SK-N-DZ (cell line): ENCODE data around the gene PRSS27.

Source experiments
- DNase-seq: peaks from one replicate; pipeline ENCODE4 v3.0.0-alpha.2; 2015; ENCODE audit warnings: low spot score

The PRSS27 gene

DNA sequence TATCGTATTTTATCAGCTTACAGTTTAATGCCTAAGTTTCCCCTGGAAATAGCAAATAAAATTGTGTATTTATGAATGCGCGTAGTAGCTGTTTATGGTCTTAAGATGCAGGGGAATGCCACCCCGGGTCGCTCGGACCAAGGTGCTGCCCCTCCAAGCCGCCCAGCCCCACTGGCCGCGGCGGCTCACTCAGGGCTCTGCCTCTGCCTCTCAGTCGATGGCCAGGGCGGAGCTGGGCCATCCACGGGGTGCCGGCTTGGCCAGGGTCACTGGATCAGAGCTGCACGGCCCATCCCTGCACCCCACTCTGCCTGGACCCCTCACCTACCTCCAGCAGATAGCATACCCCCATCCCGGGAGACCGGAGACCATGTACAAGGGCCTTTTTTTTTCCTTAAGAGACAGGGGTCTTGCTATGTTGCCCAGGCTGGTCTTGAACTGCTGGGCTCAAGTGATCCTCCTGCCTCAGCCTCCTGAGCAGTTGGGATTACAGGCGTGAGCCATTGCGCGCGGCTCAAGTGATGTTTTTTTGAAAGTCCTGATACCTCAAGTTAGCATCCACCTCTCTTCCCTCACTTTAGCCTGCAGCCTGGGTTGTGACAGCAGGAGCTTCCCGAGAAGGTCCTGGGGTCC lies 11.0 kb downstream of the PRSS27 start:
- DNase-seq = no peak

DNA sequence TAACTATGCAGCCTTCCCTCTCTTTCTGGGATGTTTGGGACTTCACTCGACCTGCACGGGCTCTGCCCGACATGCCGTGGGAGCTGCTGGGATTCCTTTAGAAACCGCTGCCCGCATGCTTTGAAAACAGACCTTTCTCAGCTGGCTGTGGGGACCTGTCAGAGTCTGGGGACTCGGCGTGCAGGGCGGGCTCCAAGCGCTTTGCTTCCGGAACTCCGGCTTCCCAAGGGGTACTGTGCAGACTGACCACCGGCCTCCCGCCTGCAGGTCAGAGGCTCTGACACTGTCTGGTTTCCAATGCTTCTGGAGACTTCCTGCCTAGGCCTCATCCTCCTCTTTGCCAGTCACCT lies 11.8 kb downstream of the PRSS27 start:
- DNase-seq = no peak

DNA sequence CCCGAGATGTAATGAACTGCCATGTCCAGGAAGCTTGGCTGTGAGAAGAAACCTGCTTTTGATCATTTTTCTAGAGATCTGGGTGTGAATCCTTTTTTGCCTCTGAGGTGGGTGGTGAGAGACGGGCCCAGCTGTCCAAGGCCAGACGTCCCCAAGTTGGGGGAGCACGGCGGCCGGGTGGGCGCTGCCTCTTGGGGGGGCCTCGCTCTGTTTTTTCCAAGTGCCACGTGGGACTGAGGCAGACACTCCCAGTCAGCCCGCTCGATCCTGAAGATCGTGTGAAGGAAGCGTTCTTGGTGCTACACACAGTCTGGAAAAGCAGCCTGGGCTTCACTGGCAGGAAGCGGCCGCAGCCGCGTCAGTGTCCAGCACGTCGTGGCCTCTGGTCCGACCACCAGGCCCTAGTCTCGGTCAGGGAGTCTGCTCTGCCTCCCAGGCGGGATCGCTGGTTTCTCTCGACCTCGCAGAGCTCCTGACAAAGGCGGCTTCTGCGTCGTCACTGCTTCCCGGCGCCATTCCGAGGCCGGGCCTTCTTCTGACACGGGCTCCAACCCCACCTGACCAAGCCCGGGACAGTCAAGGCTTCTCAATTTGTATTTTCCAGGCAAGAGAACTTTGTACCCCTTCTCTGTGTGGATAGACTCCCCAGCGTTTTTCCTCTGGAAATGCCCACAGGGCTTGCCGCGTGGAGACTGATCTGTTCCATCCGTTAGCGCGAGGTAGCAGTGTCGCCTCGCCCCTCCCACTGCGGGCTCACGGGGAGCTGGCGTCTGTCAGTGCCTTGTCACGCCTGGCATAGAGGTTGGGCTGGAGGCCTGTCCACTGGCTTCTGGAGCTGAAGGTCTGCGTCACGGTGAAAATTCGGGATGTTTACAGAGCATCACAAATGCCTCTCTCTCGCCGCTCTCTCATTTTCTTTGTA lies 12.4 kb downstream of the PRSS27 start:
- DNase-seq = no peak

DNA sequence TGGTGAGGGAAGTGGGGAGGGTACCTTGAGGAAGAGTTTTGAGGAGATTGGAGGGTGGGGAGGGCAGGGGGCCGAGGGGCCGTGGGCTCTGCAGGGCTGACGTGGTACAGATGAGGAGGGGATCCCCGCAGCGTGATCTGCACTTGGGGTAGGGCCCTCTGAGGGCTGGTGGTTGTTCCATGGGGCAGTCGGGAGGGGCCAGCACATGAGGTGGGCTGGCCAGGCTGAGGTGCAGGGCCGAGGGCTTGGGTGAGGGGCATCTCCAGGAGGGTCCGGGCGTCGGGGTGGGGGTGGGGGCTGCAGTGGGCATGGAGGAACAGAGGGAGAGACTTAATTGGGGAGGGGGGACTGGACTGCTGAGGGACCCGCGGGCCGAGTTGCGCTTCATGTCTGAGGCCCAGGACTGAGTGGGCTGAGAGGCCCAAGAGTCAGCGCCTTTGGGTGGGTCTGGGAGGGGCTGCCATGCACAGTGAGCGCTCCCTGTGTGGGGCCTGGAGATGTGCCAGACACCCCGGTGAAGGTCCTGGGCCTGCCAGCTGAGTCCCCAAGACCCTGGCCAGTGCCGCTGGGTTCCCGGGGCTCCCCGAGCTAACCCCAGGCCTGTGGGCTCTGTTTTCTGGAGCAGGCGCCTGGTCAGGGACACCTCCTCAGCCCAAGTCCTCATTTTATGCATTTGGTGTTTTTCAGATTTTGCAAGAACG lies 13.3 kb downstream of the PRSS27 start:
- no peak for DNase-seq

DNA sequence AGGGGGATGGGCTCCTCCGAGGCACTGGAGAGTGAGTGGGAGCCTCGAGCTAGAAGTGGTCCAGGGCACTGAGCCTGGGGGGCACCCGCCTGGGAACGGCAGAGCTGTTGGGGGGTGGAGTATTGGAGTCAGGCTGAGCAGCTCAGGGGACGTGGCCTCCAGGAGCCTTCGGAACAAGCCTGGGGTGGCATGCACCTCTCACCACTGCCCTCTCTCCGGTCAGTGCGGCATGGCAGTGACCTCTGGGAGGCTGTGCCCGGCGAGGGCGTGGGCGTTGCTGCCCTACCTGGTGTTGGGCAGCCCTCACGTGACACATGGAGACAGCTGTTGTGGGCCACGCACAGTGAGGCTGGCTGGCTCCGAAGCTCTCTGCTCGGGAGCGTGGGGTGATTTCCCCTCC lies 13.9 kb downstream of the PRSS27 start:
- no peak for DNase-seq

DNA sequence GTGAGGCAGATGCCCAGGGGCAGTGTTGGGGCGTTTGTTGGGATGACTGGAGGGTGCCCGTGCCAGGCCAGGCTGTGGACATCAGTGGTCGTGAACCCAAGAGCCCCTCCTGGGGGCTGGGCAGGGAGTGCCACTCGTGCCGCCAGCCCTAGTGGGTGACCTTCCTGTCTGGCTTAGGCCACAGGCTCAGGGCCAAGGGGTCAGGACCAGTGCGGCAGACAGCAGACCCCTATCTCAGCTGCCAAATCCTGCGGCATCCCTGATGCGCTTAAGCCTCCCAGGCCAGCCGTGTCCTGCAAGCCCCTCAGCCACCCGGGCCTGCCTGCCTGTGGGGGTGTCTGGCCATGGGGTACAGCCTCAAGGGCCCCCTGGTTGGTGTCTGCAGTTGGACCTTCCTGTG lies 14.7 kb downstream of the PRSS27 start:
- DNase-seq = no peak

DNA sequence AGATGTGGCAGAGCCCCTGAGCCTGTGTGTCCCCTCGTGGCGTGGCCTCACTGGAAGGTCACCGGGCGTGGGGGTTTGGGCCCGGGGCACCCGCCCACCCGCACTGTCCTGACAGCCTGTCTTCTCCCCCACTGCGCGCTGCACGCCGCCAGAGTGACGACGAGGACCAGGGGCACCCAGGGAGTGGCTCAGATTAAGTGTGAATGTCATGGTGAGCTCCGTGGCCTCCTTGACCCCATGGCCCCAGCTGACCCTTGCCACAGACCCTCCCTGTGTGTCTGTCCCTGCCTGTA lies 15.1 kb downstream of the PRSS27 start:
- DNase-seq = no peak

DNA sequence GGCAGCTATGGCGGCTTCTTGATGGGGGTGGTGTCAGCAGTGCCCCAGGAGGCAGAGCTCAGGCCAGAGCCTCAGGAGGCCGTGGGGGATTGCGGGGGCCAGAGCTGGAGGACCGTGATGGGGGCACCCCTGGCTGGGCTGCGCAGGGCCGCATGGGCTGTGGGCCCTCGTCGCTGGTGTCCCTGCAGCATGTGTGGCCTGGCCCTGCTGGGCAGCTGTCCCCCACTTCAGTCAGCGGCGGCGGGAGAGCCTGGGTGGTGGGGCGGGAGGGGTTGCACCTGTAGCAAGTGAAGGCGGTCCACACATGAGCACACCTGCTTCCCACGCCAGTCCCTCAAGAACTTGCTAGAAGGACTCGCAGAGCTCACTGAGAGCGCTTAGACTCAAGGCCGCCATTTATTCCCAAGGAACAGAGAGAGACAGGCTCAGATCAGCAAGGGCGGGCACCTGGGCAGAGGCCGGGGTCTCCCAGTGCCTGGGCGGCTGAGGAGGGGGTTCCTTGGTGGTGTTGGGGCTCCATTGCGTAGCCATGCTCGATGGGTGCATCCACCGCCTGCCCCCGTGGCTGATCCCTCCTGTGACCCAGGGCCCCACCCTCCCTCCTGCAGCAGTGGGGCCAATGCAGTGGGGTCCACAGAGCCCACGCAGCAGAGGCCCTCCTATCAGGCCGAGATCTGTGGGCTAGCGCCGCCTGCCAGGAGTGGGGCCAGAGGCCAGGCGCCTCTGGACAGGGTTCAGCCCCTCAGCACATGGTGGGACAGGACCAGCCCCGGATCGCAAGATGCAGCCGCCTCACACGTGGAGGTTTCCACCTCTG lies 15.7 kb downstream of the PRSS27 start:
- no peak for DNase-seq

DNA sequence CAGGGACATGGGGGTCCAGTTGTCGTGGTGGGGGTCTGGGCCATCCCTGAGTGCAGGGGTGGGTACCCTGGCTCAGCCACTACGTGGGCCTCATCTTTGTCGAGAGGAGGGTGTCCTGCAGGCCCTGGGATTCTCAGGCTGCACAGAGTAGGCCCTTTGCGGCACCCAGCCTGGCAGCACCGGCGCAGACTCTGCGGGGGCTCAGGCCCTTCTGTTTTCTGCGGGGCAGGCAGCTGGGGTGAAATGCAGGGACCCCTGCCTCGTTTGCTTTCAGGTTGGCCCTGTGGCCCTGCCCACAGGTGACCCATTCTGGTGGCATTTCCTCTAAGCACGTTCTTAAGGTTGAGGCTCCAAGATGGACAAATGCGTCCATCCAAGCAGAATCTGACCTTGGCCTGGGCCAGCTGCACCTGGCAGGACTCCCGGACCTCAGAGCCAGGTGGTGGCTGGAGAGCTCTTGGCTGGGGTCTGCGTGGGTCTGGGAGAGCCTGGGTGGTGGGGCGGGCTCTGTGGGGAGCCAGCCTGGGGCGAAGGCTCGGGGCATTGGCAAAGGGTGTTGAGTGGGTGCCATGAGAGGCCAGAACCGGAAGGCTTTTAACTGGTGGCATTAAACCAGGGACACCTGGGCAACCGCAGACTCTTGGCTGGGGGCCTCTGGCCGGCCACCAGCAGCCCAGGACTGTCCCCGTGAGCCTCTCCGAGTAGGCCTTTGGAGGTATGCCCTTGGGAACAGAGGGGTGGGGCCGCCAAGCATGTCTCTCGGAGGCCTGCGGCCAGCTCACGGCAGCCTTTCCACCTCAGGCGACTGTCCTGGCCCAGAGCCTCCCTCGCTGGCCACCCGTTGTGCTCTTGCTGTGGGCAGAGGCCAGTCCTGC lies 16.9 kb downstream of the PRSS27 start:
- DNase-seq = no peak

DNA sequence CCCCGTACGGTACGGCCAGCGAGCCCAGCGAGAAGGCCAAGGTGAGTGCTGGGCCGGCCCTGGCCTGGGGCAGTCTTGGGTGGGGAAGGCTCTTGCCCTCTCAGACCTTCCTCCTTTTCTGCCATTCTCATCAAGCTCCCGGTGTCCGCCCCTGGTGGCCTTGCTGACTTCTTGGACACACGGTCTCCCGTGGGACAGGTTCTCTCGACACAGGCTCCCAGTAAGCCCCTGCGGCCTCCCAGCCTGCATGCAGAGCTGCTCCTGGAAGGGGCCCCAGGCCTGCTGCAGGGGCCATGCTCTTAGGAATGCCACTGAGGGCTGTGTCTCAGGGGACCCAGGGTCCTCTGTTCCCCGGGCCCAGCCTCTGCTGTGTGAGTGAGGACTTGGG lies 17.6 kb downstream of the PRSS27 start:
- no peak for DNase-seq

DNA sequence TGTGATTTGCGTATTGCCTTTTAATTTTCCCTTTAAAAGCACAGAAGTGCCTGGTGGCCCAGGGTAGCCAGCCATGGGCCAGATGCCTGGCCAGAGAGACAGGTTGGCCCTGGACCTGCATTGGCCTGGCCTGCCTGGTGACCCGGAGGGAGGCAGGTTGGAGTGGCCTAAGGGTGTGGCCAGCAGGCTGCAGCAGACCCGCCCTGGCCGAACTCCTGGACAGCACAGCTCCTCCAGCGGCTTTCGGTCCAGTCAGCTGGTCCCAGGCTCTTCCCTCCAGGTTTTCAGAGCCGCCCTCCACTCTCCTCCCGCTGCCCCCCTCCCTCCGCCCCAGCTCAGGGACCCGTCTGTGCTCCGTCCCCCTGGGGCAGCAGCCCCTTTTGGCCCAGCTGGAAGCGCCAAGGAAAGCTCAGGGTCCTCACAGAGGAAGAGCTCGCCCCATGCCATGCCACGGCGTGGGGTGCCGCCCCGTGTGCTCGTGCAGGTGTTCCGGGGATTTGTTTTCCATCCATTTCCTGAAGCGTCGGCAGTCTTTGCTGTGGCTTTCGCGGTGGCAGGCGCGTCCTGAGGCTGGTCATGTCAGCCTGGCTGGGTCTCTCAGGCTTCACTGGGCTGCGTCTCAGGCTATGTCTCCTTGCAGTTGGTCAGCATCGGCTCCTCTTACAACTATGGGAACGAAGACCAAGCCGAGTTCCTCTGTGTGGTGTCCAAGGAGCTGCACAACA lies 18.1 kb downstream of the PRSS27 start:
- no peak for DNase-seq

DNA sequence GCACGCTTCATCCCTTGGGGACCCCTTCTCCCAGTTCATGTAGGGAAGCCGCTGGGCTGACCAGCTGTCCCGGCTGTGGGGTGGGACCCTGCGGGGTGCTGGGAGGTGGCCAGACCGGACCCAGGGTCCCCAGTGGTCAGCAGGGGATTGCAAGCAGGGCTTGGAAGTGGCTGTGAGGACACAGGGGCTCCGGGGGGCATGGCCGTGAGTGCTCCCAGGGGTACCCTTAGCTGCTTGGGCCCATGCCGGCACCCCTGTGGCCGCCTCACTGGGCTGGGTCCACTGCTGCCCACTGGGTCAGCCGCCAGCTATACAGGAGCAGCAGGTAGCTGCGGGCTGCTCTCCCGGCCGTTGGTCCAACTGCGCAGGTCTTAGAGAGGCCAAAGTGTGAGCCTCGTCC lies 18.8 kb downstream of the PRSS27 start:
- no peak for DNase-seq

DNA sequence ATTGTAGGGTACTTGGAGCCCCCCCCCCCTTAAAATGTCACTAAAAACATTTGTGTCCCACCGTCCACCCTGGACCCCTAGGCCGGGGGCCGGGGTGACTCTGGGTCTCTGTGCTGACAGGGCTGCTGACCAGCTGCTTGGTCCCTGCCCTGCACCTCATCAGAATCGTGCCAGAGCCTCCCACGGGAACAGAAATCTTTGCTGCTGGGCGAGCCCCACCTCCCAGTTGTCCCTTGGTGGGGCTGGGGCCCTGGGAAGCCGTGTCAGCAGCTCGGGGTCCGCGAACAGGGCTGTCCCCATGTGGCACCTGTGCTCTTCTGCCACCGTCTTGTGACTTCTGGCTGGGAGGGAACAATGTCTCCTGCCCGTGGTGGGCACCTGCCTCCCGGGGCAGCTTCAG lies 19.2 kb downstream of the PRSS27 start:
- DNase-seq = no peak

DNA sequence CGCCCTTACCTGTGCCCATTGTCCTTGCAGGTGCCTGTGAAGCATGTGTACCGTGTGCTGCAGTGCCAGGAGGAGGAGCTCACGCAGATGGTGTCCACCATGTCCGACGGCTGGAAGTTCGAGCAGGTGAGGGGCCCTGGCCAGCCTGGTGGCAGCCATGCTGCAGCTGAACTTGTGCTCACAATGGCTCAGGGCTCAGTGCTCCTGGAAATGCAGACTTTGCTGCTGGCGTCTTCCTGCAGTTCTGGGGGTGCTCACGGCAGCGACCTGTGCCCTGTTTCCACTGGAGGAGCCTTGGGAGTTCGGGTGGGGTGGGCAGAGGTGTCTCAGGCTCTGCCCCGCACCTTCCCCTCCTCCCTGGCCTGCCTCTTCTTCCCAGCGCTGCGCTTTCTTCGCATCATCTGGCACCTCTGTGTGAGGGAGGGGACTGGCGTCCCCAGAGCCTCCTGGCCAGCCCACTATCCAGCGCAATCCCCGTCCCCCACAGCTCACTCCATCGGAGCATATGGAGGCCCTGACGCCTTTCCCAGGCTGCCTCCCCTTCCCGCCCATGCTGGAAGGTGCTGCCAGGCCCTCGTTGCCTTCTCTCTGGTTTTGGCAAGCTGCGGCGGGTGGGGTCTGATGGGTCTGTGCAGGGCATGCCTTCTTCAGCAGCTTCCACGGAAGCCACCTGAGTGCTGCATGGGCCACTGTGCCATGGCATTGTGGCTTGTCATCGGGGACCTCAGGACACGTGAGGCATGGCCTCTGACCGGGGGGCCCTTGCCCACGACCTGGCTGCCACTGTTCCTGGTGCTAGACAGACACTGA lies 20.0 kb downstream of the PRSS27 start:
- no peak for DNase-seq

DNA sequence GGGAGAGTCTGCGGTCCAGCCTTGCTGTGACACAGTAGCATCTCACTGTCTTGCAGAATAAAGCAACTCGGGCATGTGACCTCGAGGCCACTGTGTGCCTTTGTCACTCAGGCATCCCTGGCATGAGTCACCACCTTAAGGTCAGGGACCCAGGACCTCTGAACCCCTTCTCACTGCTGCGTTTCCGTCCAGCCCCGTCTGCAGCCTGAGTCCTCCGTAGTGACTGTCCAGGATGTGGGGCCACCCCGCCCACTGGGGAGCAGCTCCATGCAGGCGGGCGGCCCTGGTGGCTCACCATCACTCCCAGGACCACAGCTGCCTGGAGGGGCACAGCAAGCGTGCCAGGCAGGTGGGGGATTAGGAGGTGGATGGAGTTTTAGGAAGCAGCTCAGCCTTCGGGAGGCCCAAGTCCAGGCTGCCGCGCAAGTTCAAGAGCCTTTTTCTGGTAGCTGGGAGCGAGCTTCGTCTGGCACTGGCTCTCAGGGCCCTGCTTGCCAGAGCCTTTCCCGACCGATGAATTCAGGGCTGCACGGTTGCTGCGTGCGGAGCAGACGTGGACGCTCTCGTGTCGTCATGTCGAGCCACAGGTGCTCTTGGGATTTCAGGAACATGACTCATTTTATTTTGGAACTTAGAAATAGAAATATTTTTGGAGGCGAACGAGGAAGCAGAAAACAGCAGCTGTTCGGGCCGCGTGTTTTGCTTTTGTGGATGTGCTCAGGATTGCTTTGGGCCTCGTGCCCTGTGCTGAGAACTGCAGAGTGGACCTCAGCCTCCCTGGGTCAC lies 20.9 kb downstream of the PRSS27 start:
- DNase-seq = no peak

DNA sequence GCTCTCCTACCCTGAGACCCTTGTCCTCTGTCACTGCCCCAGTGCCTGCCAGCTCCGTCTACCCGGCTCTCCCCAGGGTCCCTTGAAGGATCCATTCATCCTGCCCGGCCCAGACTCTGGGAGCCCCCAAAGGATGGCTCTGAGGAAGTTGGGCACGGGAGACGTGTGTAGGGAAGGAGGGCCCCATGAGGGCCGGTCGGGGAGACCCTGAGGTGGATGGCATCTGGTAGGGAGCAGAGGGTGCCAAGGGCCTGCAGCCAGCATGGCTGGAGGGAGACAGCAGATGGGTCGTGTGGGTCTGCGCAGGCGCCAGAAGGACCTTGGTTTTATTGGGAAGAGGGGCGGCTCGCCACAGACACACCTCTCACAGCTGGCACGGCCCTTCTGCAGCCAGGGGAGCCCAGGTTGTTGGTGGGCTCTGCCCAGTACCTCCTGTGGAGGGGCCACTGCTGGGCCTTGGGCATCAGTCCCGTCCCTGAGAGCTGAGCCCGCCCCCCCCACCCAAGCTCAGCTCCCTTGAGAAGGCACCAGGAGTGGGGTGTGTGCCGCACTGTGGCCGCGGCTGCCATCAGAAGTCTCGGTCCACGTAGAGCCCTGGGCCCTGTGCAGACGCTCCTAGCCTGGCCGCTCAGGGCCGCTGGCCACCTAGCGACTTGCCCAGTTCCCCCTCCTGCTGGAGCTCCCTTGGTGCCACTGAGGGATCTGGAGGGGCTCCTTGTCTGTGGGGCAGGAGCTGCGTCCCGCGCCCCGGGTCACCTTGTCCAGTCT lies 21.7 kb downstream of the PRSS27 start:
- DNase-seq = no peak

DNA sequence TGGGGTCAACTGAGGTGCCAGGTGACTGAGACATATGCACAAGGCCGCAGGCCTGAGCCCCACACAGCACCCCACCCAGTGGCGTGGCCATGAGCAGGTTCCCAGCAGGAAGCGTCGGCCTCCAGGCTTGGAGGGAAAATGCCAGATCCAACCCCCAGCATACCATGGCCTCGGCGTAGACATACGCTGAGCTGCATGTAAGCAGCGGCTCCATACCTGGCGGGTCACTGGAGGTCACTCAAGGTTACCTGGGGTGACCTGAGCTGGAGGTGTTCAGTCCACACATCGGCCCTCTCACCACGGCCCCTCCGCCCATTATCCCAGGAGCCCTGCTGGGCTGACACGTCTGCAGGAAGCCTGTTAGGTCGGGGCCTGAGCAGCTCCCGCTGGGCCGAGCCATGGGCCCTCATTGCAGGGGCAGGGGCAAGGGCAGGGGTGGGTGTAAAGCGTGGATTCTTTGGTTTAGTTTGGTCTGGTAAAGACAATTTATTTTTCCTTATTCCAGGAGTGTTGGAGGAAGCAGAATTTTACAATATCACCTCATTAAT lies 22.5 kb downstream of the PRSS27 start:
- DNase-seq = no peak
